ENCODE measurements around the gene CCNY. TPM values are rescaled to one million over a fixed set of nuclear protein-coding genes. Genes with fewer than 3 reads are reported as not detected.
A peak's percentile ranks its signal among the peaks of the same experiment; 100 is the strongest.

Gene CCNY
- total RNA-seq, 1 donor from 2014 or later: 85.9 TPM

DNA sequence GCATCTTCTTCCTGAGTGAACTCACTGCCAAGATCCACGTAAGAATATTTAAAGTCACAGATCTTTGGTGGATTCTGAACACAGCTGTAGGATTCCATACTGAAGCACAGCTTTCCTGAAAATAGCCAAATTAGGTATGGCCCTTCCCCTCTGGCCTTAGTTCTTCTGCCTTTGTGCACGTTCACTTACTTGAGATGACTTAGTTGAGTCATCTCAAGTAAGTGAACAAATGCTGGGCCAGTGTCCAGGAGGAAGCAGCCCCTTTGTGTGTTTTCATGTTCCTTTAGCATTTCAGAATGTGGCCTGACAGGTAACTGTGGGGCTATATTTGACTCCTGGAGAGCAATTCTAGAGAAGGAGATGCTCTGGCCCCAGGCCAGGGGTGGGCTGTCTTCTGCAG is 51.5 kb downstream of the CCNY start:
- DNase-seq (ENCODE audit: low read depth): peak; percentile 67
- no peak for TF ChIP-seq CTCF (IDR thresholded peaks at IDR 0.05; ENCODE audit: insufficient read depth, low read depth, low read length)
- TF ChIP-seq EZH2 (IDR thresholded peaks at IDR 0.05; ENCODE audit: insufficient read depth, low read length): no peak
- no peak overlapping the region for H3K4me3 ChIP-seq (ENCODE audit: insufficient read depth, low read depth, low read length)

GRCh38 chr10:35388197-35388596 is 51.9 kb downstream of the CCNY start:
- peak overlapping the region; percentile 77 for H3K27ac Mint-ChIP-seq (ENCODE audit: unreplicated experiment)
- no peak for FAIRE-seq
- H4K20me1 ChIP-seq (ENCODE audit: insufficient read depth, low read length): peaks cover 91% of the 10 kb centered on the region

More for the DNA sequence above, 51.5 kb downstream of the CCNY start:
- Mint-ChIP-seq H3K27ac (ENCODE audit: unreplicated experiment) (peak overlapping the region; percentile 77), H3K9me3 (ENCODE audit: unreplicated experiment) (peaks cover 7% of the 10 kb centered on the region), H3K36me3 (ENCODE audit: low read depth, unreplicated experiment) (peaks cover 3% of the 10 kb centered on the region), H3K4me3 (ENCODE audit: unreplicated experiment) (no peak overlapping the region), H3K27me3 (ENCODE audit: low read depth, unreplicated experiment) (no peaks in the 10 kb centered on the region), H3K4me1 (ENCODE audit: low read depth, unreplicated experiment) (peaks cover 33% of the 10 kb centered on the region)
- Histone ChIP-seq H3K9ac (ENCODE audit: low read length) (no peak overlapping the region), H2AFZ (ENCODE audit: low read depth, low read length) (no peak overlapping the region), H3K79me2 (ENCODE audit: insufficient read depth, low read length) (peaks cover 99% of the 10 kb centered on the region), H3K27me3 (ENCODE audit: insufficient read depth, low read length) (no peaks in the 10 kb centered on the region), H3K4me2 (ENCODE audit: low read length) (peak overlapping the region; percentile 23), H3K27ac (ENCODE audit: low read depth, low read length) (no peak overlapping the region), H4K20me1 (ENCODE audit: insufficient read depth, low read length) (peaks cover 89% of the 10 kb centered on the region), H3K9me3 (ENCODE audit: insufficient read depth, low read depth, low read length) (peaks cover 4% of the 10 kb centered on the region), H3K36me3 (ENCODE audit: insufficient read depth, low read length) (no peaks in the 10 kb centered on the region), H3K4me1 (ENCODE audit: insufficient read depth, low read length) (peaks cover 9% of the 10 kb centered on the region)
- FAIRE-seq: no peak

More at GRCh38 chr10:35388197-35388596, 51.9 kb downstream of the CCNY start:
- no peak overlapping the region for H3K4me3 ChIP-seq (ENCODE audit: insufficient read depth, low read depth, low read length)
- Mint-ChIP-seq H3K4me3 (ENCODE audit: unreplicated experiment) (no peak overlapping the region), H3K9me3 (ENCODE audit: unreplicated experiment) (peaks cover 7% of the 10 kb centered on the region), H3K4me1 (ENCODE audit: low read depth, unreplicated experiment) (peaks cover 36% of the 10 kb centered on the region), H3K27me3 (ENCODE audit: low read depth, unreplicated experiment) (no peaks in the 10 kb centered on the region), H3K36me3 (ENCODE audit: low read depth, unreplicated experiment) (peaks cover 4% of the 10 kb centered on the region)
- H3K4me1 ChIP-seq (ENCODE audit: insufficient read depth, low read length): peaks cover 9% of the 10 kb centered on the region
- DNase-seq (ENCODE audit: low read depth): no peak
- H3K9ac ChIP-seq (ENCODE audit: low read length): no peak overlapping the region
- H3K9me3 ChIP-seq (ENCODE audit: insufficient read depth, low read depth, low read length): peaks cover 4% of the 10 kb centered on the region
- no peak overlapping the region for H3K27ac ChIP-seq (ENCODE audit: low read depth, low read length)
- TF ChIP-seq CTCF (IDR thresholded peaks at IDR 0.05; ENCODE audit: insufficient read depth, low read depth, low read length) (no peak), EZH2 (IDR thresholded peaks at IDR 0.05; ENCODE audit: insufficient read depth, low read length) (no peak)
- no peak overlapping the region for H2AFZ ChIP-seq (ENCODE audit: low read depth, low read length)
- H3K4me2 ChIP-seq (ENCODE audit: low read length): no peak overlapping the region
- H3K79me2 ChIP-seq (ENCODE audit: insufficient read depth, low read length): peaks cover 99% of the 10 kb centered on the region
- no peaks in the 10 kb centered on the region for H3K27me3 ChIP-seq (ENCODE audit: insufficient read depth, low read length)
- H3K36me3 ChIP-seq (ENCODE audit: insufficient read depth, low read length): no peaks in the 10 kb centered on the region

All from astrocyte (in vitro differentiated cells and primary cell).